Bone marrow (tissue), 2 donors: ENCODE data around the gene SPATA3.

ENCODE experiments used
- DNase-seq, 2 donors: peaks; one replicate each; lab custom pipeline; 2025; lab: John Stamatoyannopoulos, UW

Gene SPATA3

GRCh38 chr2:230968921-230969658 lies 26.8 kb upstream of the SPATA3 start:
- no peak for DNase-seq

DNA sequence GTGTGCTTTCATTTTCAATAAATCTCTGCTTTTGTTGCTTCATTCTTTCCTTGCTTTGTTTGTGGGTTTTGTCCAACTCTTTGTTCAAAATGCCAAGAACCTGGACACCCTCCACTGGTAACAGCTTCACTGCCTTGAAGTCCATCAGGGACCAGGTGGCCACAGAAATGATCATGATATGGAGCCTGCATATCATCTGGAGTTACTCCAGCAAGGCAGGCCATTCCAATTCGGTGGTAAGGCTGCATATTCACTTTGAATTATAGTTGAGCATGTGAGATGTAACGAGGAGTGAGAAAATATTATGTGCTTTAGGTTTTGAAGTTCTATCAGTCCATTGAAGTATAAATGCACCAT lies 26.3 kb upstream of the SPATA3 start:
- DNase-seq = no peak

GRCh38 chr2:230972046-230972445 lies 23.9 kb upstream of the SPATA3 start:
- DNase-seq = no peak

- peak in 1 of 2 donors; percentile 35 for DNase-seq
Observed at GRCh38 chr2:230974096-230974913, 21.6 kb upstream of the SPATA3 start.

GRCh38 chr2:230975927-230976326 lies 20.0 kb upstream of the SPATA3 start:
- no peak for DNase-seq

DNA sequence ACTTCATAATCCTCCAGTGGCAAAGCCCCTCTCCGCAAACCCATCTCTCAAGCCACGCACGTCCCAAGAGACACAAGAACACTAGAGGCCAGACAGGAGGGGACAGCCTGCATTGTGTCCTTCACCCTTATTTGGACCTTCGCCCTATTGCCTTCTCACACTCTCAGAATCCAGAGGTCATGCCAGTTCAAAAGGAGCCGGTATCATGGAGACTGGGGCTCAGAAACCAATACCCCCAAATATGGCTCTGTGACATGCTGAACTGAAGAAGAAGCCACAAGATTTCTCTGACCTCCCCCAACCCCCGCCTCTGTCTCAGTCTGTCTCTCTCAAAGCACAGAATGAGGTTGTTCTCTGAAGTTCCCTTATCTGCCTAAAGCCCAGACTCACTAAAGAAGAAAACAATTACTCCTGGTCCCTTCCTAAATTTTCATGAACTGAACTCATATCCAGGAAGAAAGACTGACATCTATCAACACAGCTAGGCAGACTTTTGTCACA lies 19.2 kb upstream of the SPATA3 start:
- DNase-seq = no peak

GRCh38 chr2:230980468-230980867 lies 15.5 kb upstream of the SPATA3 start:
- DNase-seq = no peak

DNA sequence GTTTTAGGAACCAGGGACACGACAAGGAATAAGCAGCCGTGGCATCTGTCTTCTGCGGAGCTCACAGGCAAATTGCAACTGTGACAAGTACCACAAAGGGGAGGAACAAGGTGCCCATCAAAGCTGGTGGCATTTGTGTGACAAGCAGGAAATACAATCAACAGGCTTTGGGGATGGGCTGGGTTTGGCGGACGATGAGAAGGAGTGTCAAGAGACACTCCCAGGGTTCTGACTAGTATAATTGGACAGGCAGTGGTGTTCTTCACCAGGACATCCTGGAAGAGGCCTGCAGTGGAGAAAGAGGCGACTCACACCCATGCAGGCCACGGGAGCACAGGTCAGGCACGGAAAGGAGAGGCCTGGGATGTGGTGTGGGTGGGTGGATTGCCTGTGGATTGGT lies 14.2 kb upstream of the SPATA3 start:
- DNase-seq = no peak

DNA sequence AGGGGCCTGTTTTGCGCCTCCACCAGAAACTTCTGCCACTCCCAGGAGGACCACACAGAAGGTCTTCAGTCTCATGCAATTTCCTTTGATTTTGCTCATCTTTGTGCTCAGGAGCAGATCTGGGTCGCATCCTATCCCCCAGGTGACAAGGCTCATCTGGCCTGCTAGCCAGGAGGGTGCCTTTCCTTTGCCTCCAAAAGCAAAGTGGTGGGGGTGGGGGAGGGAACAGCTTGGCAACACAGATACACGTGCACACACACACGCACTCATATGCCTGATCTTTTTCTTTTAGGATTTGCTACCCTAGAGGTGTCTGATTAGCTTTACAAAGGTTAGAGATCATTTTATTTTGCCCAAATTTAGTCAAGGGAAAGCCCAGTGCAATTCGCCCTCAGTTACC lies 13.8 kb upstream of the SPATA3 start:
- no peak for DNase-seq

DNA sequence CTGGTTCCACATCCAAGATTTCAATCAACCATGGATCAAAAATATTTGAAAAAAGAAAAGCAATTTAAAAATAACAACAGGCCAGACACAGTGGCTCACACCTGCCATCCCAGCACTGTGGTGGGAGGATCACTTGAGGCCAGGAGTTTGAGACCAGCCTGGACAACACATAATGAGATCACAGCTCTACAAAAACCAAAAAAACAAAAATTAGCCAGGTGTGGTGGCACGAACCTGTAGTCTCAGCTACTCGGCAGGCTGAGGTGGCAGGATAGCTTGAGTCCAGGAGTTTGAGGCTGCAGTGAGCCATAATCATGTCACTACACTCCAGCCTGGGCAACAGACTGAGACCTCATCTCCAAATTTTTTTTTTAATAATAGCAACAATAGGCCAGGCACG lies 13.4 kb upstream of the SPATA3 start:
- DNase-seq = no peak

GRCh38 chr2:230983566-230983965 lies 12.4 kb upstream of the SPATA3 start:
- DNase-seq = no peak

GRCh38 chr2:230984393-230985220 lies 11.3 kb upstream of the SPATA3 start:
- no peak for DNase-seq

DNA sequence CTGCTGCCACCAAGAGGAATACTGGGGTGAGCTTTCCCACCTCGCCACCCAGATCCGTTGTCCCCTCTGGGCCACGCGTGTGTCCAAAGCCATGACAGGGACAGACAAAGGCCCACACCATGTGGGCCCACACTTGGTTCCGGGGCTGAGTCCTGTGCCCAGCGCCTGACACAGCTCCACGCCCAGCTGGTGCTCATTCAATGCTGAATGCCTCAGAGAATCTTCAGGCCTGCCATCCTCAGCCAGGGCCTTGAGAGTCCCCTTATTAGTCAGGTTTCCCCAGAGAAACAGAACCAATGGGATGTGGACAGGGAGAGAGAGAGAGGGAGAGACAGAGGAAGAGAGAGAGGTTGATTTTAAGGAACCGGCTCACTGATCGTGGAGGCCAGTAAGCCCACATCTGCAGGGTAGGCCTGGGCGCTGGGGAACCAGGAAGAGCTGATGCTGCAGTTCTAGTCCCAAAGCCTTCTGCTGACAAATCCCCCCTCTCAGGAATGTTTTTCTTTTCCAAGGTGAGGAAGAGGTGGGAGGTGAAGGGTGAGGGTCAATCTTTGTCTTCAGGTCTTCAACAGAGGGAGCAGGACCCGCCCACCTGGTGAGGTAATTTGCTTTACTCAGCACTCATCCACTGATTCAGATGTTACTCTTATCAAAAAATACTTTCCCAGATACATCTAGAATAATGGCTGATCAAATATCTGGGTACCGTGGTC lies 10.2 kb upstream of the SPATA3 start:
- DNase-seq = no peak

GRCh38 chr2:230986520-230987136 lies 9.3 kb upstream of the SPATA3 start:
- no peak for DNase-seq

GRCh38 chr2:230987137-230988020 lies 8.5 kb upstream of the SPATA3 start:
- DNase-seq = peak; percentile 13 to 64

- DNase-seq = no peak
Observed at GRCh38 chr2:230989731-230990130, 6.2 kb upstream of the SPATA3 start.

- DNase-seq = no peak
Observed at GRCh38 chr2:230990131-230990898, 5.6 kb upstream of the SPATA3 start.

DNA sequence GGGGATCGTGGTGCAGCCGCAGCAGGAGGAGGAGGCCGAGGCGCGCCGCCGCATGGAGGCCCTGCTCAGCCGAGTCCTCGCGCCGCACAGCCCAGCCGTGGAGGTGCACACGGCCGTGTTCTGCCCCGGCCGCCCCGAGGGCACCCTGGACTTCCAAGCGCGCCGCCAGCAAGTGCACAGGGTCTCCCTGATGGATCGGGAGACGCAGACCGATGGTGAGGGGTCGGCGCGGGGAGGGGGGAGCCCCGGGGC lies 5.1 kb upstream of the SPATA3 start:
- DNase-seq = no peak

GRCh38 chr2:230991598-230991997 lies 4.3 kb upstream of the SPATA3 start:
- DNase-seq = no peak

DNA sequence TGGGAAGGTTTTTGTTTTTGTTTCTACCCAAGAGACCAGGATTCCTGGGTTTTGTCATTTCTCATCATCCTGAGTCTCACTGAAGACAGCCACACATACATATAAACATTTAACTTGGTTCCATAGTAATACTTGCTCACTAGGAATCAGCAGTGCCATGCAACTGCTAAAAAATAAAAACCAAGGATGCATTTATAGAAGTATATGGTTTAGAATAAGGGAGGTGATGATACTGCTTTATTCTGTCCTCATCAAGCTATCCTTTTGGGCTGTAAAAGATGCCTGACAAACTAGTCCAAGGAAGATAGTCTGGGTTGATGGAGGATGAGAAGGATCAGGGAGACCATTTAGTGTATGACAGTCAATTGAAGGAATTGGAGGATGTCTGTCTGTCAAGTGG lies 740 bp downstream of the SPATA3 start:
- no peak for DNase-seq
